Measurements from ENCODE around the gene SLC9A7.

The SLC9A7 gene

DNA sequence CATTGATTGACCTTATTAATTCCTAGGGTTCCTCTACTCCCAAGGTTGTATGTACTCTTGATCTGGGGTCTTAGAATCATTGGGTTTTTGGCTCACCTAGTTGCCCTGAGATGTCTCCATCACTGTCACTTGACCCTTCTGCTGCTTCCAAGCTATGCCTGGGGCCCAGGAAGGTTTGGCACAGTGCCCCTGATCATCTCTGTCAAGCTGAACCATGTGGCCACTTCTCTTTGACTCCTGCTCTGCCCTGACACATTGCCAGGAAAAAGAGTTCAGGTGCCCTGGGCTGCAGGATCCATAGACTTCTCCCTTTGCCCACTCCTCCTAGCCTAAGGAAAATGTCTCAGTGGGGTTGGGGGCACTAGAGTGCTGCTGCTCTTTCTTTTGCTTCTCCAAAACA is 189.3 kb downstream of the SLC9A7 start:
- no peak for DNase-seq

DNA sequence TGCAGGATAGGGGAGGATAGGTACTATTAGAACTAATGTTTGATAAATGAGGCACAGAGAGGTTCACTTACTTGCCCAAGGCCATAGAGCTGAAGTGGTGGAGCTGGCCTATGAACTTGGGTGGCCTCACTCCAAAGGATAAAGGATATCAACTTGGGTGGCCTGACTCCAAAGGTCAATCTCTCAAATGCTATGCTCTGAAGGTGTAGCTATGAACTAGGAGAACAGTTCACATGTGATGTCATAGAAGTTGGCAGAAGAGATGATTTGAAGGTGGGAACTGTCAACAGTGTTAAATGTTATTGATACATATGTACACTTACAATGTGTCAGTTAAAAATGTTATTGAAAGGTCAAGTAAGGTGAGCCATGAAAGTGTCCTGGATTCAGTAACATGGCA is 191.5 kb downstream of the SLC9A7 start:
- no peak for DNase-seq

DNA sequence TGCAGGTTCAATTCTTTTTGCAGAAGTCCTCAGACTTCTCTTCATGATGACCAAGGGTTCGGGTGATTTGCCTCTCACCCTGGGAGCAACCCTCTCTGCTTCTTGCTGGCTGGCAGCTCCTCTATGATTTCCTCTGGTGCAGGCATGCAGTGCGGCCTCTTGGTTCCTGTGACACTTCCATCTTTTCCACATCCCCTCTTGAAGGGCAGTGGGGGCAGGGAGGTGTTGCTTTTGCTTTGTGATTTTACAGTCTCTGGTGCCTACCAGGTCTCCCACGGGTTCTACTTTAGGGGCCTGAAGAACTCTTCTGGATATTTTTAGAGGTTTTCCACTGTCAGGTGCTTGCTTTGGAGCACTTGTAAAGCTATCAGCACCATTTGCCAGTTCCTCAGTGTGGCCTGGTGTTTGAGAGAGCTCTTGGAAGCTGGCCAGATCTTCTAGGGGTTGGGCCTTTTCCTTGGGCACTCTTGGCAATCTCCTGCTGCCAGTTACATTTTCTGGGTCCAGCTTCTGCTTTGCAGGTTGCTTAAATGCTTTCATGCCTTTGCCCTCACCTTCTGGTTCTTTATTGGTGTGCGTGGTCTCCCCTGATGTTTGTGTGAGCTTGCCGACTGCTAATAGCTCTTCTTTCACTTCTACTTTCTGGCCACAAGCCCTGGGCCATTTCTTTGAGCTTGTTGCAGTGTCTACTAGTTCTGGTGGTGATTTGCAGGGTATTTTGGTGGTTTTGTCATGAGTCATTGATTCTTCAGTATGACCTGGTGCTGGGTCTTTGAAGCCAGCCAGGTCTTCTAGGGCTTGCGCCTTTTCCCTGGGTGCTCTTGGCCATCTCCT is 196.9 kb downstream of the SLC9A7 start:
- DNase-seq = no peak

DNA sequence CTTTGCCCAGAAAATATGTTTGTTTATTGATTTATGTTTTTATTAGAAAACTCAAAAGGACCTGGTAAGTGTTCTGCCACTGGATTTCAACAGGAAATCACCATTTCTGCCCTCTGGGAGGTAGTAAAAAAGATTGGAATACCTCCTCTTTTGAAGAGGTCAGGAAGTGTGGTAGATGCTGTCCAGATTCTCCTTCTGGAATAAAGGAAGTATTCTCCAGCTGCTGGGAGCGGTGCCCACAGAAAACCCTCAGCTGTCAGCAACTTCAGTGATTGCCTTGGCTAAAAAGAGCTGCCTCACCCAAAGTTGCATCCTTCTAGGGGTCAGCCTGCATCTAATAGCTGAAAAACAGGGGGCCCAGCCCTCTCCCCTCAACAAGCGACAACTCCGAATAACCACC is 199.9 kb downstream of the SLC9A7 start:
- DNase-seq = no peak

DNA sequence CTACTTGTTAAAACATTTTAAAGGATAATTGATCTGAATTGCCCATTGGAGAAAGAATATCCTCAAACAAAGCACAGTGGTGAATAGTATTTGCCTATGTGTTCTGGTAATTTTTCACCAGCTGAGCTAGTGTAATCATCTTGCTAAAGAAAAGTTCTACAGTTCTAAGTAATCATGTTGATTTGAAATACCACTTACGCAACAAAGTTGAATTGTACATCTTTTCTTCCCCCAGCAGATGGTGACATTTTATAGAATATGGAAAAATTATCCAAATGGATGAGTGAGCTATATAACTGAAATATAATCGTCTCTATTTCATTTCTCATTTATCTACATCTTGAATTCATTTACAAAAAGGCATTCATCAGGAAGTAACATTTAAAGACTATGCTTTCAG is 204.0 kb downstream of the SLC9A7 start:
- DNase-seq = no peak

DNA sequence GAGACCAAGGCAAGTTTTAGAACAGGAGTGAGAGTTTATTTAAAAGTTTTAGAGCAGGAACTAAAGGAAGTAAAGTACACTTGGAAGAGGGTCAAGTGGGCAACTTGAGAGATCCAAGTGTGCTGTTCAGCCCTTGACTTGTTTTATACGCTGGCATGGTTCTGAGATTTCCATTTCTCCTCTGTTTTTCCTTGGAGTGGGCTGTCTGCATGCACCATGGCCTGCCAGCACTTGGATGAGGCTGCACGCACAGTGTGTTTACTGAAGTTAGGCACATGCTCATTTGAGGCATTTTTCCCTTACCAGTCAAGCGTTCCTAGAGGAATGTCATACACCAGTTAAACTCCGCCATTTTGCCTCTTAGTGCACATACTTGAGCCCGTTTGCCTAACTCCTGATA is 205.0 kb downstream of the SLC9A7 start:
- DNase-seq = no peak

DNA sequence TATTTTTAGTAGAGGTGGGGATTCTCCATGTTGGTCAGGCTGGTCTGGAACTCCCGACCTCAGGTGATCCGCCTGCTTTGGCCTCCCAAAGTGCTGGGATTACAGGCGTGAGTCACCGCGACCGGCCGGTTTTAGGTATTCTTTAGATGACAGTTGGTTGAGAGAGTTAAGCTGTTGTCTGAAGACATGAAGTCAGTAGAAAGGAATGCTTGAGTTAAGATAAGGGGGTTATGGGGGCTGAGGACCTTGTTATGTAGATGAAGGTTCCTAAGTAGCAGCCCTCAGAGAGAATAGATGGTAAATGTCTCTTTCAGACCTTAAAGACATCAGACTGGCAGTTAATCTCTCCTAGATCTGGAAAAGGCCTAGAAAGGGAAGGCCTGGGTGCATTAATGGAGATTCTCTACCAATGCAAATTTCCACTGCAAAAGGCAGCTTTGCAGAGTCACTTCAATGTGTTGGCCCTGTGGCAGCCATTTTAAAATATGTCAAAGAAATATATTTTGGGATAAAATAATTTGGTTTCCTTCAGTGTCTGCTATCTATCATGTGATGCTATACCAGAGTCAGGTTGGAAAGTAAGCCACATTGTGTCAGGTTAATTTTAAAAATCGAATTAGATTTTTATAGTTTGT is 207.3 kb downstream of the SLC9A7 start:
- DNase-seq = peak; percentile 62

DNA sequence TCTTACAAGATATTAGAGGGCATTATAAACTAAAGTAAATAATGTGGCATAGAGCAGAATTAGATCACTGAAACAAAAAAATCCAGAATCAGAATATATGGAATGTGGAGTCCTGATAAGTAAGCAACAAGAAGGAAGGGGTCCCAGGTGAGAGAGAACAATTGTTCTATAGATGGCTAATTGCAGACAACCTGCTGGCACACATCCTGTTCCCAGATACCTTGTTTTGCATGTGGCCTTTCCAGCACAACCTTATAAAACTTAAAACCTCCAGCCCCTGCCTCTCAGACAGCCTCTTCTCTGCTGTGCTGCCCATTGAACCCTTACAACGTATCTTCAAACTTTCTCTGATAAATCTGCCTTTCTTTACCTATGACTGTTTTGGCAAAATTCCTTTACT is 209.0 kb downstream of the SLC9A7 start:
- DNase-seq = no peak

All from fibroblast of upper back skin (primary cell).